ENCODE measurements around the gene TOR1AIP2. TPM values are rescaled to one million over a fixed set of nuclear protein-coding genes. Genes with fewer than 3 reads are reported as not detected.

TOR1AIP2 gene
- total RNA-seq, 2 donors from 2014 or later = 70.9 to 78.3 TPM

- WGBS, 2 experiments (ENCODE audit: insufficient coverage in 1 of 2, insufficient read length in 1 of 2) = 50 to 91% methylated on average over 1 to 8 of the region's 8 CpGs
Measured at GRCh38 chr1:179817789-179818188, 59.8 kb downstream of the TOR1AIP2 start.

GRCh38 chr1:179817056-179817455, 60.5 kb downstream of the TOR1AIP2 start:
- H3K4me1 Mint-ChIP-seq = peaks cover 23% of the 10 kb centered on the region
- no peak for DNase-seq
- H3K27me3 ChIP-seq (ENCODE audit: control insufficient read depth, insufficient read depth, low read length, poor library complexity, severe bottlenecking) = peaks cover 12% of the 10 kb centered on the region
- H3K36me3 ChIP-seq (ENCODE audit: control insufficient read depth, insufficient read depth, low read length) = no peaks in the 10 kb centered on the region
- TF ChIP-seq CTCF (conservative IDR thresholded peaks at IDR 0.05) = no peak
- no peak overlapping the region for H3K27ac ChIP-seq (ENCODE audit: low read depth, low read length)
- H3K27me3 Mint-ChIP-seq (ENCODE audit: insufficient read depth) = peaks cover 49% of the 10 kb centered on the region
- 94 to 97% methylated on average over 6 to 8 of the region's 8 CpGs for WGBS, 2 experiments (ENCODE audit: insufficient coverage in 1 of 2, insufficient read length in 1 of 2)
- H3K4me3 Mint-ChIP-seq = no peak overlapping the region
- no peaks in the 10 kb centered on the region for H3K4me1 ChIP-seq (ENCODE audit: control insufficient read depth, insufficient read depth, low read length)
- H3K9me3 ChIP-seq (ENCODE audit: control insufficient read depth, low read length) = no peaks in the 10 kb centered on the region
- no peak overlapping the region for H3K27ac Mint-ChIP-seq
- H3K9me3 Mint-ChIP-seq = no peaks in the 10 kb centered on the region
- no peaks in the 10 kb centered on the region for H3K36me3 Mint-ChIP-seq (ENCODE audit: low read depth)
- H3K9ac ChIP-seq (ENCODE audit: extremely low read depth, low read length, poor library complexity, severe bottlenecking) = no peak overlapping the region
- H3K4me3 ChIP-seq (ENCODE audit: low read length) = no peak overlapping the region

More at GRCh38 chr1:179817789-179818188, 59.8 kb downstream of the TOR1AIP2 start:
- Mint-ChIP-seq H3K27me3 (ENCODE audit: insufficient read depth) (peaks cover 43% of the 10 kb centered on the region), H3K4me1 (peaks cover 23% of the 10 kb centered on the region), H3K27ac (no peak overlapping the region), H3K9me3 (no peaks in the 10 kb centered on the region), H3K36me3 (ENCODE audit: low read depth) (no peaks in the 10 kb centered on the region), H3K4me3 (no peak overlapping the region)
- Histone ChIP-seq H3K36me3 (ENCODE audit: control insufficient read depth, insufficient read depth, low read length) (no peaks in the 10 kb centered on the region), H3K9ac (ENCODE audit: extremely low read depth, low read length, poor library complexity, severe bottlenecking) (no peak overlapping the region), H3K27me3 (ENCODE audit: control insufficient read depth, insufficient read depth, low read length, poor library complexity, severe bottlenecking) (peaks cover 8% of the 10 kb centered on the region), H3K27ac (ENCODE audit: low read depth, low read length) (no peak overlapping the region), H3K4me3 (ENCODE audit: low read length) (no peak overlapping the region), H3K9me3 (ENCODE audit: control insufficient read depth, low read length) (no peaks in the 10 kb centered on the region), H3K4me1 (ENCODE audit: control insufficient read depth, insufficient read depth, low read length) (no peaks in the 10 kb centered on the region)
- no peak for TF ChIP-seq CTCF (conservative IDR thresholded peaks at IDR 0.05)
- no peak for DNase-seq

- DNase-seq = no peak
- H3K27ac ChIP-seq (ENCODE audit: low read depth, low read length) = no peak overlapping the region
- H3K4me1 ChIP-seq (ENCODE audit: control insufficient read depth, insufficient read depth, low read length) = no peaks in the 10 kb centered on the region
- H3K27ac Mint-ChIP-seq = no peak overlapping the region
- no peaks in the 10 kb centered on the region for H3K36me3 ChIP-seq (ENCODE audit: control insufficient read depth, insufficient read depth, low read length)
- 80 to 81% methylated on average over 16 to 17 of the region's 17 CpGs for WGBS, 2 experiments (ENCODE audit: insufficient coverage in 1 of 2, insufficient read length in 1 of 2)
- no peaks in the 10 kb centered on the region for H3K9me3 Mint-ChIP-seq
- H3K4me3 ChIP-seq (ENCODE audit: low read length) = no peak overlapping the region
- peaks cover 54% of the 10 kb centered on the region for H3K27me3 Mint-ChIP-seq (ENCODE audit: insufficient read depth)
- peak; percentile 14 for TF ChIP-seq CTCF (conservative IDR thresholded peaks at IDR 0.05)
- H3K36me3 Mint-ChIP-seq (ENCODE audit: low read depth) = no peaks in the 10 kb centered on the region
- H3K4me3 Mint-ChIP-seq = peak overlapping the region; percentile 64
- H3K9ac ChIP-seq (ENCODE audit: extremely low read depth, low read length, poor library complexity, severe bottlenecking) = no peak overlapping the region
- no peaks in the 10 kb centered on the region for H3K9me3 ChIP-seq (ENCODE audit: control insufficient read depth, low read length)
- H3K27me3 ChIP-seq (ENCODE audit: control insufficient read depth, insufficient read depth, low read length, poor library complexity, severe bottlenecking) = peaks cover 19% of the 10 kb centered on the region
- H3K4me1 Mint-ChIP-seq = peaks cover 23% of the 10 kb centered on the region
Measured at GRCh38 chr1:179816196-179816960, 61.2 kb downstream of the TOR1AIP2 start.
